ENCODE measurements around the gene DNAI2. TPM values are rescaled to one million over a fixed set of nuclear protein-coding genes. Genes with fewer than 3 reads are reported as not detected.

Gene DNAI2
- polyA plus RNA-seq, 1 donor from 2014 or later, result not detected

- Histone ChIP-seq H3K27me3 (ENCODE audit: insufficient read depth, low read depth, low read length) (no peaks in the 10 kb centered on the region), H4K20me1 (ENCODE audit: insufficient read depth) (no peaks in the 10 kb centered on the region), H2AFZ (ENCODE audit: low read depth, low read length) (no peak overlapping the region), H3K36me3 (ENCODE audit: insufficient read depth, low read length) (no peaks in the 10 kb centered on the region), H3K79me2 (replicated peaks; ENCODE audit: insufficient read depth, low read length) (no peaks in the 10 kb centered on the region), H3K9me2 (ENCODE audit: insufficient read depth, low read length) (no peaks in the 10 kb centered on the region), H3K27ac (ENCODE audit: low read length) (no peak overlapping the region), H3K9me3 (ENCODE audit: low read length) (no peaks in the 10 kb centered on the region), H3K4me3 (ENCODE audit: low read length) (no peak overlapping the region), H3F3A (ENCODE audit: insufficient read depth, low read length, poor library complexity, severe bottlenecking) (no peaks in the 10 kb centered on the region), H3K4me2 (ENCODE audit: low read length) (no peak overlapping the region), H3K9ac (ENCODE audit: low read length) (no peak overlapping the region)
- no peak for TF ChIP-seq CTCF (IDR thresholded peaks at IDR 0.05; ENCODE audit: poor library complexity, severe bottlenecking)
- no peak for TF ChIP-seq MXI1 (conservative IDR thresholded peaks at IDR 0.05; ENCODE audit: poor library complexity, severe bottlenecking)
- no peak for TF ChIP-seq POLR2AphosphoS5 (IDR thresholded peaks at IDR 0.05)
- no peak for TF ChIP-seq EZH2 (IDR thresholded peaks at IDR 0.05; ENCODE audit: borderline replicate concordance, insufficient read depth, low read length, poor library complexity, severe bottlenecking)
These were observed 18.5 kb downstream of the DNAI2 start for GRCh38 chr17:74292495-74292894.

- H3K27me3 ChIP-seq (ENCODE audit: insufficient read depth, low read depth, low read length), result no peaks in the 10 kb centered on the region
- no peaks in the 10 kb centered on the region for H3K36me3 ChIP-seq (ENCODE audit: insufficient read depth, low read length)
- TF ChIP-seq EP300 (conservative IDR thresholded peaks at IDR 0.05; ENCODE audit: poor library complexity, severe bottlenecking), result no peak
- no peak for TF ChIP-seq REST (IDR thresholded peaks at IDR 0.05; ENCODE audit: borderline replicate concordance)
- no peak for TF ChIP-seq MXI1 (conservative IDR thresholded peaks at IDR 0.05; ENCODE audit: poor library complexity, severe bottlenecking)
- TF ChIP-seq EZH2 (IDR thresholded peaks at IDR 0.05; ENCODE audit: borderline replicate concordance, insufficient read depth, low read length, poor library complexity, severe bottlenecking), result no peak
- no peak for TF ChIP-seq TAF1 (IDR thresholded peaks at IDR 0.05; ENCODE audit: low read depth)
- TF ChIP-seq CTCF (IDR thresholded peaks at IDR 0.05; ENCODE audit: poor library complexity, severe bottlenecking), result no peak
- no peak for TF ChIP-seq POLR2AphosphoS5 (IDR thresholded peaks at IDR 0.05)
- TF ChIP-seq SMC3 (conservative IDR thresholded peaks at IDR 0.05; ENCODE audit: poor library complexity), result no peak
- TF ChIP-seq RAD21 (conservative IDR thresholded peaks at IDR 0.05), result no peak
- H3K9me2 ChIP-seq (ENCODE audit: insufficient read depth, low read length), result no peaks in the 10 kb centered on the region
- no peak overlapping the region for H3K4me3 ChIP-seq (ENCODE audit: low read length)
- no peaks in the 10 kb centered on the region for H3K79me2 ChIP-seq (replicated peaks; ENCODE audit: insufficient read depth, low read length)
- H3K9me3 ChIP-seq (ENCODE audit: low read length), result no peaks in the 10 kb centered on the region
- H3K4me2 ChIP-seq (ENCODE audit: low read length), result no peak overlapping the region
- H2AFZ ChIP-seq (ENCODE audit: low read depth, low read length), result no peak overlapping the region
- no peak overlapping the region for H3K27ac ChIP-seq (ENCODE audit: low read length)
- no peaks in the 10 kb centered on the region for H4K20me1 ChIP-seq (ENCODE audit: insufficient read depth)
- no peaks in the 10 kb centered on the region for H3F3A ChIP-seq (ENCODE audit: insufficient read depth, low read length, poor library complexity, severe bottlenecking)
- H3K9ac ChIP-seq (ENCODE audit: low read length), result no peak overlapping the region
These were observed 21.9 kb downstream of the DNAI2 start for GRCh38 chr17:74295625-74296547.

All from neural cell (in vitro differentiated cells).